SKM-1 (cell line): ENCODE results near the gene PLOD2.
"Not testable (repeated sequence)": the region's sequence is repeated elsewhere in the genome, so short reads cannot be mapped to it uniquely, and the experiment has no call there.

Experiments
- DNase-seq: peaks from one replicate; lab custom pipeline; 2025; ENCODE audit not compliant: unreplicated experiment; lab: John Stamatoyannopoulos, UW

Gene PLOD2

DNA sequence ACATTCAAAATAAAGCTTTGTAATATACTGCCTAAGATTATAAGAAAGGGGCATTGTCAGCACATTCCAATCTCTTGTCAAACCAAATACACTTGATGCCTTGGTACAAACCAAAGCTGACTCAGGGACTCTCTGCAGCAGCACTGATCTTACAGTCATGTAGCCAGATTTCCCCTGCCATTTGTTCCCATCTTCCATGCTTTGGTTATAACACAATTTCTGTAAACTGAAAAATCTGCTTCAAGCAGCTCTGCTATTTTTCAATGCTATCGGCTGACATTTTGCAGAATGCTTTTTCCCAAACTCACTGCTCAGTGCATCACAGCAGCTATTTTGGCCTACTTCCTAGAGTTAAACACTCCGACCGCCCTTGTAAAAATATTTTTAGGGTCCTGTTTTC is 18.2 kb downstream of the PLOD2 start:
- DNase-seq, result no peak

DNA sequence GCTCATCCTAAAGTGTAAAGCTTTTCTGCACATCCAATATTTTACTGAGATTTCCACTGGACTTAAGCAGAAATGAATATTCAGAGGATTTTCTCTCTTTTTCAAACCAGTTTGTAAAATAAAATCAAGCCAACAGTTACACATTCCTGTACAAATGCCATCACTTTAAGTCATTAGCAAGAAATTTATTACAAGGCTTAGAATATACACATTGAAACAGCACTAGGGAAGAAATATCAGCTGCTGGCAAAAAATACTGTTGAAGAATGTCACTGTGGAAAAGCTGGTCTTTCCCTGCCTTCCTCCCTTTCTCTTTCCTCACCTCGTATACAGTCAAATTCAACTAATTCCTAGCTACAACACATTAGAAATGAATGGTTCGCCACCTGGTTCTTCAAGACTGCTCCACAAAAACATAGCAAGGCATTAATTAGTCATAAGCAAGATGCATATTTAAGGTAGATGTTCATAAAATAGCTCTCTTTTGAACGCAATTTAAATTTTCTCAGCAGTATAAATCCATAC is 21.3 kb downstream of the PLOD2 start:
- DNase-seq, result no peak

DNA sequence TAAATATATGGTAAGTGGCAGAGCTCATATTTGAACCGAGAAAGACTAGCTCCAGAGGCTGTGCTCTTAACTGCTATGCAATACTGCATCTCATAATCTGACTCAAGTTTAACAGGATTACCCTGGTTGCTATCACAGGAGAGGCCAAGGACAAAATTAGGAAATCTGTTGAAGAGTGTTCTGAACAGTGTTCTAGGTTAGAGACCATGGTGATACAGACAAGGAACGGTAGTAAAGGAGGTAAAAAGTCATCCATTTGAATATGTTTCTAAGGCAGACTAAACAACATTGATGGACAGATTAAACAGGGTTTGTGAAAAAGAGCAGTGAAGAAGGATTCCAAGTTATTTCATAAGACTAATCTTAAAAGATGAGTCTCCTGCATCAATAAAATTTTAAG is 22.1 kb downstream of the PLOD2 start:
- no peak for DNase-seq

DNA sequence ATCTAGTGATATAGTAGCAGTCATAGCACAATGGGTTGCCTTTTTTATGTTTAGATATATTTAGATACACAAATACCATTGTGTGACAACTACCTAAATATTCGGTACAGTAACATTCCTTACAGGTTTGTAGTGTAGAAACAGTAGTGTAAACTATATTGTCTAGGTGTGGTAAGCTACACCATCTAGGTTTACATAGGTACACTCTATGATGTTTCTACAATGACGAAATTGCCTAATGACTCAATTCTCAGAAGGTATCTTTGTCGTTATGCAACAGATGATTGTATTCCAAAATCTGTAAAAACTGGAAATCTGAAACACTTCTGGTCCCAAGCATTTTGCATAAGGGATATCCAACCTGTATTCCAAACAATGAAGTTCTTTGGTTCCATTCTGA is 24.3 kb downstream of the PLOD2 start:
- DNase-seq, result no peak

DNA sequence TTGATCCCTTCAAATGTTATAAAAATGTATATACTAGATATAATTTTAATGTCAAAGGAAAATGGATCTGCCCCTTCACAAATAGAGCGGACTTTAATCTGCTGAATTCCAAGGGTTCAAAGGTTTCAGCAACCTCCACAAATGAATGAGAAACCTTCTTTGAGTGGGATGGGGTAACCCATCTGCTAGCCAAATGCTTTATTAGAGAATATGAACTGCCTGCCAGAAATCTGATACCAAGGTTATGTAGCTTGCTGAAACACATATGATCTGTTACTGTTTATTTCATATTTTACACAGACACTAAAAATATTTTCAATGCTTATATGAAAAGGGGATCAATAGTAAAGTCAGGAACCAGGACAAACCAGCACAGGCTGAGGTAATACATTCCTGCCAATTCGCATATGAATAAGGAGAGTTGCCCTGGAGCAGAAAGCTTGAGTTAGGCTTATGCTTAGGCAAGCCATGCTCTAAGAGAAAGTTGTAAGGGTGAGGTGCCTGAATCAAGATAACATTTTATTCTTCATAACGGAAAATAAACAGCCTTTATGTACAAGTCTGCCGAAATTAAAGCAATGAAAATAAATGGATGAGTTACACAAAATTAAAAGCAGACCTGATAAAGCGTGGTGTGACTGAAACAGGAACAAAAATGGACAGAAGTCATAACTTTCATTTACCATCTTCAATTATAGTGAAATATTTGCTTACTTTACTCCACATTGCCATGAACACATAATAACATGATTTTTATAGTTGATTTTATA is 26.5 kb downstream of the PLOD2 start:
- DNase-seq, result no peak

DNA sequence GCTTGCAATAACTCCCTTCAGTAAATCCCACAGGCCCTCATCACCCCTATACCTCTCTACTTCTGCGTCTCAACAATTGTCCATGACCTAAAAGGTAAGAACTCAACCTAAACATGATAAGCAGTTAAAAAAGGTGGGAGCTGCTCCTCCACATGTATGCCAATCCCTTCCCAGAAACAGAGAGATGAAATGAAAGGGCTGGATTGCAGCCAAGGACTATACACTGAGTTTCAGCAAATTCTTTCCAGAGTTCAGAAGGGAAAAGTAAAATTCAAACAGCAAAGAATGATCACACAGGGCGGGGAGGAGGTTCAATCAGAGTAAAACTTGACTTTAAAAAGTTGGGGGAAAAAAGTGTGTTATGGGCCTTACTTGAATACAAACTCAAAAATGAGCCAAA is 27.5 kb downstream of the PLOD2 start:
- no peak for DNase-seq

DNA sequence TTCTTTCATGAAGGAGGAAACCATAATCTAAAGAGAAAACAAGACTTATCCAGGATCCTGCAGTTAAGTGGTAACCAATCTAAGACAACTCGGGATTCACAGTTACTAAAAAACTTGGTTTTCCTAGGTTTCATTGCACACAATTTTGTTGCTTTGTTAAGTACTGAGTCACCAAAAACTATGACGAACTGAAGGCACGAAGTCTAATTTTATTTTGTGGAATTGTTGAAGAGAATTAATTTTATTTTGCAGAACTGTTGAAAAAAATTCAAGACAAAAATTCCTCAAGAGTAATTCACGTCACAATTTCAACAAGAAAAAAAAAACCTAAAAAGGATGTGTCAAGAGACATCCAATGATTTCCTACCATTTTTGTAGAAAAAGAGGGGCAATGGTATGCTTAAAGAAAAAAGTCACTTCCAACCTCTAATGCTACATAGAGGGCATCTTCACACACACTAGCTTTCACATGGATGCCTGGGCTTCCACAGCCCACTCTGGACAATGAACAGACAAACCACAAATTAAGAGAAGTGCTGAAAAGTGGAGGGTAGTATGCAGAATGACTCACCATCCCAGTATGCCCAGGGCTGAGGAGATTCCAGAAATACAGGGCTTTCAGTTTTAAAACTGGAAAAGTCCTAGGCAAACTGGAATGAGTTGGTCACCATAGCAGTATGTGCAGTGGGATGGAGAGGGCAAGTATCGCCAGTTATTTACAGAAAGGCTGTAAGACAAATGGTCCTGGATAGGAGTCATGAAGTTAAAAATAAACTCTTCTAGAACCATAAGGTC is 29.2 kb downstream of the PLOD2 start:
- DNase-seq, result no peak

DNA sequence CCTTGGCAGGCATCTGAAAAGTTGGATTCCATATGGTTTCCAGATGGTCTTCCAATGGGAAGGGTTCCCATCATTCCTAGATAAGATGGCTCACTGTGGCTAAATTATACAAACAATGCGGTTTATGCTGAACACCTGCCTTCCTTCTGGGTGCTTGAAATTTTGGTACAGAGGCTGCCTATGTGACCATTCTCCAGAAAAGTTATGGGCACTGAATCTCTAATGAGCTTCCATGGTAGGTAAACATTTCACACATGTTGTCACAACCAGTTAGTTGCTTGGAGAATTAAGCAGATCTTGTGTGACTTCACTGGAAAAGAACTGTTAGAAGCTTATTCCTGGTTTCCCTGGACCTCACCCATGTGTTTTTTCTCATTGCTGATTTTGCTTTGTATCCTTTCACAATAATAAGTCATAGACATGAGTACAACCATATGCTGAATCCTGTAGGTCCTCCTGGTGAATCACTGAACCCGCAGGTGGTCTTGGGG is 30.1 kb downstream of the PLOD2 start:
- DNase-seq, result no peak

DNA sequence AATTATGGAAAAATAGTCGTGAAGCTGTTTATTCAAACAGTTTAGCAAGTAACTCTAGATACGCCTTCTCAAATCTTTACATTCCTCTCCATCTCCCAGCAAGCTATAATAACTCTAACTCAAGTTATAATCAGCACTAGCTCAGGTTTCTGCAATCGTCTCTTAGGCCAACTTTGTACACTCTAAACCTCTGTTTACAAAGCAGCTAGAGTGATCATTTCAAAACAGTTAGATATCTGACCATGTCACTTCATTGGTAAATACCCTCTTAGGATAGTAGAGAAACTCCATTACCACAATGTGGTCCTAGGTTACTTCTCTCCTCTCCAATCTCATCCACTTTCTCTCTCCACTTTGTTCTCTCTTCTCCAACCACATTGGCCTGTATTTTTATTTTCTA is 31.2 kb downstream of the PLOD2 start:
- no peak for DNase-seq

DNA sequence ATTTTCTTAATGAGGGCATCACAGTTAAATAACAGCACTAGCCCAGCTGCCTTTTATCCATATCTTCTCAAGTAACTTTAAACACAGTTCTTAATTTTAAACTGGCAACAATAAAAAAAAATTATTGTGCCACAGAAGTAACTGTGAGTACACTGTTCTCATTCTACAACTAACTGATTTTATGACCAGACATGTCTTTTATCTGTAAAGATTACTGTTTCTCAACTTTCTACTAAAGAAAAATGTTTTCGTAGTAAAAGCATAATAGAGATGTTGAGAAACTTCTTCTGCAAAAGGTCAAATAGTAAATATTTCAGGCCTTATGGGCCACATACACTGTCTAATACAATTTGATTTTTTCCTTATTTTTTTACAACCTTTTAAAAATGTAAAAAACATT is 32.0 kb downstream of the PLOD2 start:
- DNase-seq, result no peak

DNA sequence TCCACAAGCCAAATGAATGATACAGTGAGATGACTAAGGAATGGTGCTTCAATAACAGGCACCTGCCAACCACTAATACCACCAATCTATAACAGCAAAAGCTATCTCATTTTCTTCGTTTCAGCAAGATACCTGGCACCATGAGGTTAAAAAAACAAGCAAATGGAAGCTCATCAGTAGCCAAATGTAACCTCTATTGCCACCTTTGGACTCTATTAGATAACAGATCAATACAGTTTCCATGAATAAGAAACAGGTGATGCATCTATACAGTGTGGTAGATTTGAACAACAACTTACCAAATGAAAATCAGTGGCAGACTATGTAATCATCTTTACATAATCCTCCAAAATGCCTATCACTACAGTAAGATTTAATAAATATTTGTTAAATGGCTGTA is 32.8 kb downstream of the PLOD2 start:
- DNase-seq, result no peak

DNA sequence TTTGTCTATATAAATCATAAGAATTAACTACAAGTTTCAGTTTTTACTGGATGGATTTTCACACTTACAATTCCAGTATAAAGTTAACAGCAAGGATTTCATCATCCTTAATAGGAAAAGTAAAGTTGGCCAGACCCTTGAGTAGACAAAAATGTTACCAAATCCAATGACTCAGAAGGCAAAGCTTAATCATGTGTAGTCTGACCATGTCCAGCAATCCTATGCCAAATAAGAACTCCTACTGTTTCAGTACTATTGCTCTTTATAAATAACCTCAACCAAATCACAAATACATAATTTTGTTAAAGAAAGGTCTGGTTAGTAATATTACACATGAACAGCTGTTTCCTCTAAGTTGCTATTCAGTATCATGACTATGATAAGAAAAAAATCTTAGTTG is 35.0 kb downstream of the PLOD2 start:
- no peak for DNase-seq

DNA sequence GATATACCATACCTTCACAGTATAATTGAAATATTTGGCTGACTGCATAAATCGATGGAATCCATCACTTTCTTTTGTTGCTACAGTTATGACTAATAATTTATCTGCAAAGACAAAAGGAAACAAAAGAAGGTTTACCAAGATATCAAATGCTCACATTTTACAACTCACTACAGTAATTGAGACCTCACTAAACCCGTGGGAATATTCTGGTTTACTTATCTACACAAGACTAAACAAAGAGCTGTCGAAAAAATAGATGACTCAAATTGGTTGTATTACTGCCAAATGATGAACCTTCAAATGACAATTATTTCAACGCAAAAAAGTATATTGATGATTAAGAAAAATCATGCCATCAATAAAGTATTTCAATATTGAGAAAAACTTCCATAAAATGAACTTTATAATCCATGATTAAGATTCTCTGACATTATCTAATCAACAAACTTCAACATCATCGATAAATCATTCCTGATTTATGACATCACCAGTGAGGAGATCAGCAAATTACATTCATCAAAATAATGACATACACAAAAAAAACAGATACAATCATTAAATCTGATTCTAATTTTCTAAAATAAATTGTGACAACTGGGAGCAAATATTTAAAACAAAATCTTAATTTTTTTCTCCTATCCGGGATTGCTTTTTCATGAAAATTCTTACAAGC is 36.7 kb downstream of the PLOD2 start:
- no peak for DNase-seq

DNA sequence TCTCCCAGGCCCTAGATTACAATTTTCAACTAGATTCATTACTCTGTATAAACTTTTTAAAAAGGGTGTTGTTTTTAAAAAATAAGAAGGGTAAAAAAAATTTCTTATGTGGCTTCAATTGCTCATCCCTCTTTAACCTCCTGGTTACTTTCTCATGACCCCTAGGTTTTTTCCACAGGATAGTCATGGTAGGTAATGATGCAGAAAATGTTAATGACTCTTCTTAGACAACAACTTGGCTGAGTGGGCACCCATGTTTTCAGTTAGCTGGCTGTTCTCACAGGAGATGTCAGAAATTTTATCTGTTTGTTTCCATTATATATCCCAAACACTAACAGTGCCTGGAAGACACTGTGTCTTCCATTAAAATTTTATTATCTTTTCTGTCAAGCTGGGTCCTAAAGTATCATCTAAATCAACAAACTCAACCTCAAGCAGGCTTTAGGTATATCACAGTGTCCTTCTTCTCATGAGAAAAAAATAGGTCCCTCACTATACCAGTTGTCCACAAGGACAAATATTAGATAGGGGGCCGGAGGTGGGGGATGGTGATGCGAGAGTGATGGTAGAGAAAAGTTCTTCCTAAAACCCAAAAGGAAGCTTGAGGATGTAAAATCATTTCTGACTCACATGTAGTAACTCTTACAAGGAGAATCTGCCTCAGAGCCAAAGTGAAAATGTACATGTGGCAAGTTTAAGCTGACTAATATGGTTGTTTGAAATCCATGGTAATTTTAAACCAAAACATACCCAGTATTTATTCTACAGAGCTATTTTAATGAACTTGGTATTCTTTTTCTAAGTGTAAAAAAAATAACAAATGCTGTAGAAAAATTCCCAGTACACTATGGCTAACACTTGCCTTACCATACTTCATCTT is 43.3 kb downstream of the PLOD2 start:
- no peak for DNase-seq

DNA sequence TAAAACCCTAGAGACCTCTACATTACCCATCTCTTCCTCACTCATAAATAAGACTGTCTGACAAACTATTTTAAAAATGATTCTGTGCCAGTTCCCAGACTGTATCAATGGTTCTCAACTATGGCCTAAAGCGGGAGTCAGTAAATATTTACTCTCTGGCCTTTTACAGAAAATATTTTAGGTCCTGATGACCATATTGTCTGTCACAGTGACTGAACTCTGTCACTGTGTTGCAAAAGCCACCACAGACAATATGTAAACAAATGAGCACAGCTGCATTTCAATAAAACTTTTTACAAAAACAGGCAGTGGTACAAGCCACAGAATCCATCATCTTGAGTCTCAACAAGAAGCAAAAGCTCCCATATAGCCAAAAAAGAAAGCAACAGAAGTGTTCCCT is 45.4 kb downstream of the PLOD2 start:
- no peak for DNase-seq

DNA sequence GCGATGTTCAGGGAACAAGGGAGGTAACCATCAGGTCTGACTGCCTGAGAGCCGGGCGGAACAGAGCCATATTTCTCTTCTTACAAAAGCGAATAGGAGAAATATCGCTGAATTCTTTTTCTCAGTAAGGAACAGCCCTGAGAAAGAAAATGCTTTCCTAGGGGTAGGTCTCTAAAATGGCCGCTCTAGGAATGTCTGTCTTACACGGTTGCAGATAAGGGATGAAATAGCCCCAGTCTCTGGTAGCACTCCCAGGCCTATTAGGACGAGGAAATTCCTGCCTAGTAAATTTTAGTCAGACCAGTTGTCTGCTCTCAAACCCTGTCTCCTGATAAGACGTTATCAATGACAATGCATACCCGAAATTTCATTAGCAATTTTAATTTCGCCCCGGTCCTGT is 47.2 kb downstream of the PLOD2 start:
- not testable (repeated sequence) for DNase-seq

DNA sequence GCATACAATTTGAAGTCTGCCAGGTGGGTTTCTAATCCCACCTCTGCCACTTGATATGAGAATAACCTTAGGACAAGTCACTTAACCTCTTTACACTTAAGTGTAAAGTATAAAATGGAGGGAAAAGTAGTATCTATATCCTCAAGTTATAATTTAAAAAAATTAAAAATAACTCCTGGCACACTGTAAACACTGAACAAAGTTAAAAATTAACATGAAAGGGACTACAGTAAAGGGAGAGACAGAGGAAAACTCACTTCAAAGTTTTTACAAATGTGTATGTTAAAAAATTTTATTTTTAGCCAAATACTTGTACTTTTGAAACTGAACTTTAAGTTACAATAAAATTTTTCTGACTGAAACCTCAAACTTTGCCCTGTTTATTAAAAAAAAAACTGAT is 49.6 kb downstream of the PLOD2 start:
- no peak for DNase-seq

DNA sequence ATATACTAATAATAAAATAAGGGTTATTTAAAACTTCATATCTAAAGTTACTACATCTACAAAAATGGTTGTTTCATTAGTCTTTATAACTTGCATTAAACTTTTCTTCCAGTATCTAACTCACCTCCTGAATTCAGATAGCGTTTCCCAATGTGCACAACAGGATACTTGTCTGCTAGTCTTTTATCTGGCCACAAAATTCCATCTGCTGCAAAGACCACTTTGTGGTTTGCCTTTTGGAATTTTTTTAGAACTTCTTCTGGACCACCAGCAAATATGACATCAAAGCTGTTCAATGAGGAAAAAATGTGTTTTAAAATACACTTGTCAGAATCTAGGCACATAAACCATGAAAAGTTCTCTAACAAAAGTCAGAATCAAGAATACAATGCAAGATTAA is 50.8 kb downstream of the PLOD2 start:
- DNase-seq, result no peak

DNA sequence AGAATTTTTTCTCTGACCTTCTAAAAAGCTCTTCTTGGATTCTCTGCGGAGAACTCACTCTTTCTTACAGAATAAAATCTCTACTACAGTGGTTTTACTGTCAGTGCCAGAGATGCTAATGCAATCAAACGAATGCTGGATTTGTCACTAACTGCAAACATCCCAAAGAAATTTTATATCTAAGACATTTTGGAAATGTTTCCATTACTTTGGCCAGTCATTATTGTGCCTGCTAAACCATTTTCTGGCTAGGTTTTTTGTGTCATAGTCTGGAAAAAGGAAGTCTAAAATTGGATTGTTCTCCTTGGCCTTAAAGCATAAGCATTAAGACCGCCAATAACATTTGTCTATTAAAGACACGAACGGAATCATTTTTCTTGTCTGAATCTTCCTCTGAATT is 54.0 kb downstream of the PLOD2 start:
- DNase-seq, result no peak

DNA sequence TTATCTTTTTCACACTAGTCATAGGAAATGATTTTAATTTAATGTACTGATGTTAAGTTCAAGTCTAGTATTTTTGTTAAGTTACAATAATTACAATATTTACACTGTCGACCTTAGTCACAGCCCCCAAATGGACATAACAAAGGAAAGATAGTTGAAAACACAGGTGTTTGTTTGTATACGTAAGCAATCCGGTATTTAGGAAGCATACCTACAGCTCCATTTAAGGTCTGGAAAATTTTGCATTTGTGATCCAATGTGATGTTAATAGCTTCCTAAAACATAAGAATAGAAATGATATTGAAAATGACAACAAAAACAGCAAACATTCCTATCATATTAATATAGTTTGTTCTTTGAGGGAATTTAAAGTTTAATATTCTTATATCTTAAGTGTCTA is 56.9 kb downstream of the PLOD2 start:
- no peak for DNase-seq

DNA sequence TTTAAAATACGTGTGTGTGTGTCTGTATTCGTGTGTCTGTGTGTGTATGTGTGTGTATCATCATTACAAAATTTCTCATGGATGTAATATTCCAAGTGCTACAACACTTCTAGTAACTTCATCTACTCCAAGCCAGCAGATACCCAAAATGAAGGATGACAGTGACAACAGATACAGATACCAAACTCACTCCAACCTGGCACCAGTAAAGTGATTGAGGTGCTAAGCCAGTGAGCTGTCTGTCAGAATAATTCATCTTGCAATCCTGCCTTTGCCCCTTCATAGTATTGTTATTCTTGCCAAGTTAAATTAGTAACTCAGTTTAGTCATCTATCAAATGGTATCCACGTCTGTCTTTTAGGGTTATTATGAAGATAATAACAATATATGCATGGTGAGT is 58.1 kb downstream of the PLOD2 start:
- DNase-seq, result no peak
